Hepatocyte (in vitro differentiated cells): ENCODE results near the gene CLIC3.

ENCODE experiments used
- EZH2 ChIP-seq: fragments of 200-600 bp; sonication (generic); IDR thresholded peaks from 2 replicates; pipeline ENCODE4 v1.6.1; 2016; ENCODE audit warnings: antibody characterized with exemption, mild to moderate bottlenecking, borderline replicate concordance
- EZH2phosphoT487 ChIP-seq: fragments of 200-600 bp; sonication (generic); IDR thresholded peaks from one replicate; pipeline ENCODE4 v1.6.1; 2018; ENCODE audit warnings: antibody characterized with exemption, mild to moderate bottlenecking, low read depth, moderate library complexity; ENCODE audit not compliant: unreplicated experiment, severe bottlenecking
- TF ChIP-seq, protein P1 (sequence below): fragments of 200-600 bp; sonication (generic); IDR thresholded peaks from 2 replicates; pipeline ENCODE4 v1.5.1; 2016; ENCODE audit warnings: antibody characterized with exemption, mild to moderate bottlenecking; ENCODE audit not compliant: poor library complexity

DNA sequence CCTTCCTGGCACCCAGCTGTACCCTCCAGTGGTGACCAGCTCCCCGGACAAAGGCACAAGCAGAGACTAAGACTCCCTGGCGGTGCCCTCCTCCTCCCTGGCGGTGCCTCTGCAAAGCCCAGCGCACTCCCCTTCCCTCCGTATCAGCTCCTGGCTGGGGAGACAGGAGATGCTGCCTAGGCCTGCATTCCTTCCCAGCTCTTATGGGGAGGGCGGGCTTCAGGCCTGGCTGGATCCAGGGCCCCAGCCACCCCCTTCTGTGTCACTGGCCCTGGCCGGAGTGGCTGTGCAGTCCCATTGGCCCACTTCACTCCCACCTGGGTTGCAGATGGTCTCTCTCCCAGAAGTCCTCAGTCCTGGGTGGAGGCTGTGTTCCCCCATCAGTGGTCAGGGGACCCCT, 37.9 kb downstream of the CLIC3 start:
- TF ChIP-seq, protein P1, sequence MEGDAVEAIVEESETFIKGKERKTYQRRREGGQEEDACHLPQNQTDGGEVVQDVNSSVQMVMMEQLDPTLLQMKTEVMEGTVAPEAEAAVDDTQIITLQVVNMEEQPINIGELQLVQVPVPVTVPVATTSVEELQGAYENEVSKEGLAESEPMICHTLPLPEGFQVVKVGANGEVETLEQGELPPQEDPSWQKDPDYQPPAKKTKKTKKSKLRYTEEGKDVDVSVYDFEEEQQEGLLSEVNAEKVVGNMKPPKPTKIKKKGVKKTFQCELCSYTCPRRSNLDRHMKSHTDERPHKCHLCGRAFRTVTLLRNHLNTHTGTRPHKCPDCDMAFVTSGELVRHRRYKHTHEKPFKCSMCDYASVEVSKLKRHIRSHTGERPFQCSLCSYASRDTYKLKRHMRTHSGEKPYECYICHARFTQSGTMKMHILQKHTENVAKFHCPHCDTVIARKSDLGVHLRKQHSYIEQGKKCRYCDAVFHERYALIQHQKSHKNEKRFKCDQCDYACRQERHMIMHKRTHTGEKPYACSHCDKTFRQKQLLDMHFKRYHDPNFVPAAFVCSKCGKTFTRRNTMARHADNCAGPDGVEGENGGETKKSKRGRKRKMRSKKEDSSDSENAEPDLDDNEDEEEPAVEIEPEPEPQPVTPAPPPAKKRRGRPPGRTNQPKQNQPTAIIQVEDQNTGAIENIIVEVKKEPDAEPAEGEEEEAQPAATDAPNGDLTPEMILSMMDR, result no peak
- TF ChIP-seq EZH2 (no peak), EZH2phosphoT487 (no peak)
